NOMO-1 (cell line): Measurements from ENCODE around the gene CARD14.

Source experiments
- DNase-seq, 2 experiments: peaks; one replicate each; lab custom pipeline; 2025; ENCODE audit not compliant: unreplicated experiment in 2 of 2; lab: John Stamatoyannopoulos, UW

The CARD14 gene

GRCh38 chr17:80169784-80170500, at the start of gene CARD14:
CARD14 (plus strand) TSS chr17:80170030; CDS start chr17:80181439, 11,409 bp downstream.
- no peak for DNase-seq

- no peak for DNase-seq
Measured at GRCh38 chr17:80122026-80122575, 47.7 kb upstream of the CARD14 start.

- DNase-seq = no peak
Measured at GRCh38 chr17:80122926-80123505, 46.8 kb upstream of the CARD14 start.

- no peak for DNase-seq
Measured at GRCh38 chr17:80123791-80124190, 46.0 kb upstream of the CARD14 start.

GRCh38 chr17:80124351-80124981, 45.4 kb upstream of the CARD14 start:
- DNase-seq = no peak

GRCh38 chr17:80125656-80126448, 44.0 kb upstream of the CARD14 start:
- DNase-seq = no peak

GRCh38 chr17:80126449-80126715, 43.4 kb upstream of the CARD14 start:
- DNase-seq = no peak

GRCh38 chr17:80129006-80129565, 40.7 kb upstream of the CARD14 start:
- DNase-seq = no peak

GRCh38 chr17:80130992-80131391, 38.8 kb upstream of the CARD14 start:
- no peak for DNase-seq

- no peak for DNase-seq
Measured at GRCh38 chr17:80132906-80133625, 36.8 kb upstream of the CARD14 start.

GRCh38 chr17:80133626-80133970, 36.2 kb upstream of the CARD14 start:
- DNase-seq = no peak

- DNase-seq = no peak
Measured at GRCh38 chr17:80137131-80137530, 32.7 kb upstream of the CARD14 start.

- no peak for DNase-seq
Measured at GRCh38 chr17:80138856-80139426, 30.9 kb upstream of the CARD14 start.

GRCh38 chr17:80141463-80142165, 28.2 kb upstream of the CARD14 start:
- no peak for DNase-seq

GRCh38 chr17:80142929-80143328, 26.9 kb upstream of the CARD14 start:
- no peak for DNase-seq

GRCh38 chr17:80145076-80146075, 24.5 kb upstream of the CARD14 start:
- no peak for DNase-seq

- DNase-seq = peak; percentile 38 to 43
Measured at GRCh38 chr17:80146121-80147034, 23.5 kb upstream of the CARD14 start.
